Measurements from ENCODE around the gene CTSC.

DNA sequence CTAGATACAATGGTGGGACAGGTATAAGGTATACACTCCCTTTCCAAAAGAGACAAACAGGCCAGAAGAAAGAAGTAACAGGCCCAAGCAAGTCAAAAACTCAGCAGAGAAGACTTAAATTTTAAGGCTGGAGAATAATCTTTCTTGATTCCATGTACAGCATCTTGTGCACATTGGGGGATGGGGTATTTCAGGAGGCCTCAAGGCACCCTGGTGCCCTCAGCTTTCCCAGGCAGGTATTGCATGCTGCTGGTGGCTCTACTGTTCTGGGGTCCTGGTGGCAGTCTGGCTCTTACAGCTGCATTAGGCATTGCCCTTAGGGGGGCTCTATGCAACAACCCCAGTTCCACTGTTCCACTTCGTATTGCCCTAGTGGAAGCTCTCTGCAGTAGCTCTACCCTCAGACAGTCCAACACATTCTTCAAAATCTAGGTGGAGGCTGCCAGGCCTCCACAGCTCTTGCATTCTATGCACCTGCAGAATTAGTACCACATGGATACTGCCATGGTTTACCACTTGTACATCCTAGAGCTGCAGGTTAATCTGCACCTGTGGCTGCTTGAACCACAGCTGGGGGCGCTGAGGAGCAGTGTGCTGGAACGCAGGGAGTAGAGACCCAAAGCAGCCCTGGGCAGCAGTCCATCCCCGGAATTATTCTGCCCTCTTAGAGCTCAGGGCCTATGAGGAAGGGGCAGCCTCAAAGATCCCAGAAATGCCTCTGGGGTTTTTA lies 4.2 kb upstream of the CTSC start:
- TF ChIP-seq, protein P1, sequence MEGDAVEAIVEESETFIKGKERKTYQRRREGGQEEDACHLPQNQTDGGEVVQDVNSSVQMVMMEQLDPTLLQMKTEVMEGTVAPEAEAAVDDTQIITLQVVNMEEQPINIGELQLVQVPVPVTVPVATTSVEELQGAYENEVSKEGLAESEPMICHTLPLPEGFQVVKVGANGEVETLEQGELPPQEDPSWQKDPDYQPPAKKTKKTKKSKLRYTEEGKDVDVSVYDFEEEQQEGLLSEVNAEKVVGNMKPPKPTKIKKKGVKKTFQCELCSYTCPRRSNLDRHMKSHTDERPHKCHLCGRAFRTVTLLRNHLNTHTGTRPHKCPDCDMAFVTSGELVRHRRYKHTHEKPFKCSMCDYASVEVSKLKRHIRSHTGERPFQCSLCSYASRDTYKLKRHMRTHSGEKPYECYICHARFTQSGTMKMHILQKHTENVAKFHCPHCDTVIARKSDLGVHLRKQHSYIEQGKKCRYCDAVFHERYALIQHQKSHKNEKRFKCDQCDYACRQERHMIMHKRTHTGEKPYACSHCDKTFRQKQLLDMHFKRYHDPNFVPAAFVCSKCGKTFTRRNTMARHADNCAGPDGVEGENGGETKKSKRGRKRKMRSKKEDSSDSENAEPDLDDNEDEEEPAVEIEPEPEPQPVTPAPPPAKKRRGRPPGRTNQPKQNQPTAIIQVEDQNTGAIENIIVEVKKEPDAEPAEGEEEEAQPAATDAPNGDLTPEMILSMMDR (IDR thresholded peaks at IDR 0.05; ENCODE audit: low read depth, low read length): no peak
- no peak for TF ChIP-seq POLR2A (IDR thresholded peaks at IDR 0.05; ENCODE audit: extremely low read depth, insufficient read length)
- TF ChIP-seq, protein P2, sequence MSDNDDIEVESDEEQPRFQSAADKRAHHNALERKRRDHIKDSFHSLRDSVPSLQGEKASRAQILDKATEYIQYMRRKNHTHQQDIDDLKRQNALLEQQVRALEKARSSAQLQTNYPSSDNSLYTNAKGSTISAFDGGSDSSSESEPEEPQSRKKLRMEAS (IDR thresholded peaks at IDR 0.05; ENCODE audit: low read depth, low read length): no peak
